Measurements from ENCODE around the gene SMPX. TPM values are rescaled to one million over a fixed set of nuclear protein-coding genes. Genes with fewer than 3 reads are reported as not detected.
A peak's percentile ranks its signal among the peaks of the same experiment; 100 is the strongest.

The SMPX gene
- polyA plus RNA-seq, 3 donors, result not detected

DNA sequence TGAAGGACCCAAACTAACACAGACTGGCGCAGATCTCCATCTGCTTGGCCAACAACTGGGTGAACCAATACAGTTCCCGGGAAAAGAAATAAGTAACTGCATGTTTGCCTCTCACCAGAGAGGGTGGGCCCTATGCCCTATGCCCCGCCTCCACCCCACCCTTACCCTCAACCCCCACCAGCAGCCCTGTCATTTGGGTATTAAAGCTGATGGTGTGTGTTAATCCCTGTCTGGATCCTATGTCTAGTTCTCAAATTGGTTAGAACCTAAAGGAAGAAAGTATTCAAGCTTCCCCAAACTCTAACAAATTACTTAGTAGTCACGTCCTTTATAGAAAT, 19.0 kb downstream of the SMPX start:
- intact Hi-C loops (cut with micrococcal nuclease), result no loop called here
- Mint-ChIP-seq H3K4me3 (no peak overlapping the region), H3K27me3 (ENCODE audit: low read depth in 3 of 3) (peaks cover 0 to 8% (median 3%) of the 10 kb centered on the region in 3 donors), H3K36me3 (no peaks in the 10 kb centered on the region), H3K9me3 (peaks cover 0 to 2% (median 0%) of the 10 kb centered on the region in 7 donors), H3K27ac (peak overlapping the region in 1 of 7 donors; percentile 41), H3K4me1 (no peaks in the 10 kb centered on the region)
- H3K27me3 ChIP-seq (ENCODE audit: control insufficient read depth in 2 of 2, insufficient read depth in 2 of 2, low read length in 2 of 2), result peaks cover 0 to 7% of the 10 kb centered on the region in 2 donors
- no peaks in the 10 kb centered on the region for H3K4me1 ChIP-seq (ENCODE audit: control insufficient read depth in 1 of 2, insufficient read depth in 2 of 2, low read length in 2 of 2)
- TF ChIP-seq, protein P1, sequence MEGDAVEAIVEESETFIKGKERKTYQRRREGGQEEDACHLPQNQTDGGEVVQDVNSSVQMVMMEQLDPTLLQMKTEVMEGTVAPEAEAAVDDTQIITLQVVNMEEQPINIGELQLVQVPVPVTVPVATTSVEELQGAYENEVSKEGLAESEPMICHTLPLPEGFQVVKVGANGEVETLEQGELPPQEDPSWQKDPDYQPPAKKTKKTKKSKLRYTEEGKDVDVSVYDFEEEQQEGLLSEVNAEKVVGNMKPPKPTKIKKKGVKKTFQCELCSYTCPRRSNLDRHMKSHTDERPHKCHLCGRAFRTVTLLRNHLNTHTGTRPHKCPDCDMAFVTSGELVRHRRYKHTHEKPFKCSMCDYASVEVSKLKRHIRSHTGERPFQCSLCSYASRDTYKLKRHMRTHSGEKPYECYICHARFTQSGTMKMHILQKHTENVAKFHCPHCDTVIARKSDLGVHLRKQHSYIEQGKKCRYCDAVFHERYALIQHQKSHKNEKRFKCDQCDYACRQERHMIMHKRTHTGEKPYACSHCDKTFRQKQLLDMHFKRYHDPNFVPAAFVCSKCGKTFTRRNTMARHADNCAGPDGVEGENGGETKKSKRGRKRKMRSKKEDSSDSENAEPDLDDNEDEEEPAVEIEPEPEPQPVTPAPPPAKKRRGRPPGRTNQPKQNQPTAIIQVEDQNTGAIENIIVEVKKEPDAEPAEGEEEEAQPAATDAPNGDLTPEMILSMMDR (IDR thresholded peaks at IDR 0.05), result no peak
- no peak for DNase-seq
- H3K4me3 ChIP-seq (replicated peaks in 1 of 3; ENCODE audit: low read depth in 2 of 3, low read length in 3 of 3), result no peak overlapping the region
- H3K9ac ChIP-seq (ENCODE audit: insufficient read depth, low read length, poor library complexity, severe bottlenecking), result no peak overlapping the region
- H3K79me2 ChIP-seq (ENCODE audit: insufficient read depth, low read length), result no peaks in the 10 kb centered on the region
- H3K27ac ChIP-seq (ENCODE audit: low read depth in 1 of 2, low read length in 2 of 2), result no peak overlapping the region
- H3K4me2 ChIP-seq (replicated peaks; ENCODE audit: extremely low read depth, low read length, poor library complexity, severe bottlenecking), result no peak overlapping the region
- WGBS (ENCODE audit: insufficient coverage), result no CpG with 5 or more reads among the region's 4 CpGs
- no peaks in the 10 kb centered on the region for H3K36me3 ChIP-seq (replicated peaks in 1 of 2; ENCODE audit: control insufficient read depth in 1 of 2, insufficient read depth in 2 of 2, low read length in 2 of 2)
- H3K9me3 ChIP-seq (replicated peaks in 1 of 2; ENCODE audit: control insufficient read depth in 1 of 2, insufficient read depth in 1 of 2, low read length in 2 of 2), result no peaks in the 10 kb centered on the region
- H4K20me1 ChIP-seq (ENCODE audit: insufficient read depth, low read length), result no peaks in the 10 kb centered on the region
- no peak overlapping the region for H2AFZ ChIP-seq (ENCODE audit: insufficient read depth, low read depth, low read length, poor library complexity, severe bottlenecking)

DNA sequence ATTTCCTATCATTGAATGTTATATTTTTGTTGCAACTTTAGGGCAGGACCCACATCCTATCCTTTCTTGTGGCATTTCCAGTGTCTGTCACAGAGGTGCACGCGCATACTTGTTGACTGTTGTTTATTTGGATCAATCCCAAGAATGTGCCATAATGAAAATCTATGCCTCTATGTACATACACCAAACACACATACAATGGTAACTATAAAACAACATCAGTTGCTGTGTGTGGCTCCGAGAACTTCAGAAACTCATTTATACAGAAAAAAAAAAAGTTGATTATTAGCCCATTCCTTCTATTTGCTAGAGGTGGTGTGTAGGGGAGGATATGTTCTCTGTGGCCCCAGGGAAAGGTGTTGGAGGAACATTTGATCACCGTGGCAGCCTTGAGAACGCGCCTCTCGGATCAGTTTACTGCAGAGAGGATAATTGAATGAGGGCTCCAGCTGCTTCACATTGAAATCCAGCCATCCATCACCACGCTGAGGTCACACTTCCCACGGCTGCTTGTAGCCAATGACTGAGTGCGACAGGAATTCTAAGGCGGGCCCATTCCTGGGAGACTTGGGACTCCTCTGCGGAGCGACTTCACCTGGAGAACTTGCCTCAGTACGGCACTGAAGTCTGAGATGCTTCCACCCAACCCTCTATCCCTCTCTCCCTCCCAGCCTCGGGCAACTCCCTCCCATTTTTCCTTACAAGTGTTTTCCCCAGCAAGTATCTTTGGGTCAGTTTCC, 19.5 kb downstream of the SMPX start:
- no peaks in the 10 kb centered on the region for H3K79me2 ChIP-seq (ENCODE audit: insufficient read depth, low read length)
- no peaks in the 10 kb centered on the region for H3K36me3 ChIP-seq (replicated peaks in 1 of 2; ENCODE audit: control insufficient read depth in 1 of 2, insufficient read depth in 2 of 2, low read length in 2 of 2)
- Mint-ChIP-seq H3K27me3 (ENCODE audit: low read depth in 3 of 3) (peaks cover 0 to 8% (median 3%) of the 10 kb centered on the region in 3 donors), H3K4me1 (no peaks in the 10 kb centered on the region), H3K27ac (peak overlapping the region in 1 of 7 donors; percentile 41), H3K9me3 (peaks cover 0 to 2% (median 0%) of the 10 kb centered on the region in 7 donors), H3K4me3 (no peak overlapping the region), H3K36me3 (no peaks in the 10 kb centered on the region)
- no peak overlapping the region for H2AFZ ChIP-seq (ENCODE audit: insufficient read depth, low read depth, low read length, poor library complexity, severe bottlenecking)
- no peak overlapping the region for H3K4me2 ChIP-seq (replicated peaks; ENCODE audit: extremely low read depth, low read length, poor library complexity, severe bottlenecking)
- no peaks in the 10 kb centered on the region for H4K20me1 ChIP-seq (ENCODE audit: insufficient read depth, low read length)
- H3K9ac ChIP-seq (ENCODE audit: insufficient read depth, low read length, poor library complexity, severe bottlenecking), result no peak overlapping the region
- H3K27ac ChIP-seq (ENCODE audit: low read depth in 1 of 2, low read length in 2 of 2), result no peak overlapping the region
- no peak for DNase-seq
- no peaks in the 10 kb centered on the region for H3K9me3 ChIP-seq (replicated peaks in 1 of 2; ENCODE audit: control insufficient read depth in 1 of 2, insufficient read depth in 1 of 2, low read length in 2 of 2)
- WGBS (ENCODE audit: insufficient coverage), result 73% methylated on average over 7 of the region's 15 CpGs
- no peaks in the 10 kb centered on the region for H3K4me1 ChIP-seq (ENCODE audit: control insufficient read depth in 1 of 2, insufficient read depth in 2 of 2, low read length in 2 of 2)
- H3K27me3 ChIP-seq (ENCODE audit: control insufficient read depth in 2 of 2, insufficient read depth in 2 of 2, low read length in 2 of 2), result peaks cover 0 to 7% of the 10 kb centered on the region in 2 donors
- intact Hi-C loops (cut with micrococcal nuclease), result no loop called here
- H3K4me3 ChIP-seq (replicated peaks in 1 of 3; ENCODE audit: low read depth in 2 of 3, low read length in 3 of 3), result no peak overlapping the region
- TF ChIP-seq, protein P1 (IDR thresholded peaks at IDR 0.05), result no peak
